ENCODE results near the gene PLEKHM2. TPM values are rescaled to one million over a fixed set of nuclear protein-coding genes. Genes with fewer than 3 reads are reported as not detected.

PLEKHM2 gene
- total and polyA plus RNA-seq, 2 of the 8 experiments (the other 6 are each of a cell fraction or from before 2014, with no cell fraction given), result 38.3 to 47.6 TPM

GRCh38 chr1:15733218-15733725 is 49.2 kb downstream of the PLEKHM2 start (continued):
- no peak for TF ChIP-seq YY1 (IDR thresholded peaks at IDR 0.05; ENCODE audit: low read depth, low read length)

Data from H1 (cell line).